T-cell (primary cell): ENCODE results near the gene CEP120. TPM values are rescaled to one million over a fixed set of nuclear protein-coding genes. Genes with fewer than 3 reads are reported as not detected.
"Not testable (repeated sequence)": the region's sequence is repeated elsewhere in the genome, so short reads cannot be mapped to it uniquely, and the experiment has no call there.

Experiments
- ATAC-seq, 4 experiments: fragments of 200-7000 bp in 3 of 4; fragments of 150-1000 bp in 1 of 4; cut with Tn5 transposase; replicated peaks in 1 of 4; 1 replicate in 3 of 4; 2 replicates in 1 of 4; pipeline ENCODE4 v1.10.0; 2021; ENCODE audit warnings: moderate library complexity in 3 of 4, mild to moderate bottlenecking in 2 of 4, moderate number of reproducible peaks in 1 of 4
- CTCF ChIA-PET, 2 donors: fragments of 300-600 bp; sonication (Branson Sonifier 250); formaldehyde crosslinking; loops; one replicate each; lab custom pipeline; 2022; ENCODE audit warnings: antibody characterized with exemption in 2 of 2; lab: Charles Lee
- POLR2A ChIA-PET, 2 donors: fragments of 300-600 bp; sonication (Branson Sonifier 250); formaldehyde crosslinking; loops; one replicate each; lab custom pipeline; 2022; ENCODE audit warnings: antibody characterized with exemption in 2 of 2; lab: Charles Lee
- DNase-seq, 35 experiments: peaks; one replicate each; pipeline versions ENCODE4 v3.0.0 to v3.0.0-alpha.2; 2013 to 2023
- H3K27ac ChIP-seq: one replicate; pipeline ENCODE4 v1.5.1; 2013; ENCODE audit warnings: low read length
- H3K27me3 ChIP-seq, 2 experiments: replicated peaks in 1 of 2; 1 replicate in 1 of 2; 2 replicates in 1 of 2; pipeline versions ENCODE4 v1.6.1 to v1.7.0; 2013; ENCODE audit warnings: low read length in 1 of 2, mixed read lengths in 1 of 2; ENCODE audit not compliant: control insufficient read depth in 2 of 2, insufficient read depth in 2 of 2; ENCODE audit errors: extremely low read depth in 1 of 2
- H3K36me3 ChIP-seq, 2 donors: 1 replicate in 1 of 2; 2 replicates in 1 of 2; pipeline versions ENCODE4 v1.6.1 to v1.7.0; 2013; ENCODE audit warnings: low read length in 1 of 2; ENCODE audit not compliant: control insufficient read depth in 2 of 2, insufficient read depth in 1 of 2; ENCODE audit errors: extremely low read depth in 1 of 2
- H3K4me1 ChIP-seq, 2 experiments: 1 replicate in 1 of 2; 2 replicates in 1 of 2; pipeline versions ENCODE4 v1.6.1 to v1.7.0; 2013; ENCODE audit warnings: low read length in 2 of 2, mixed read lengths in 1 of 2; ENCODE audit not compliant: insufficient read depth in 2 of 2, control insufficient read depth in 1 of 2; ENCODE audit errors: extremely low read depth in 1 of 2
- H3K4me3 ChIP-seq, 2 donors: 1 replicate in 1 of 2; 2 replicates in 1 of 2; pipeline versions ENCODE4 v1.5.1 to v1.7.0; 2013; ENCODE audit warnings: mild to moderate bottlenecking in 2 of 2, low read length in 1 of 2, moderate library complexity in 1 of 2; ENCODE audit not compliant: control insufficient read depth in 1 of 2; ENCODE audit errors: extremely low read depth in 1 of 2
- H3K9me3 ChIP-seq: 2 replicates; pipeline ENCODE4 v1.7.0; 2013
- H3K27ac Mint-ChIP-seq, 2 donors: one replicate each; pipeline ENCODE4 v1.8.0; 2020 to 2021; ENCODE audit warnings: mild to moderate bottlenecking in 2 of 2, mixed read lengths in 2 of 2
- H3K27me3 Mint-ChIP-seq, 2 donors: one replicate each; pipeline ENCODE4 v1.8.0; 2021 to 2022; ENCODE audit warnings: mixed read lengths in 2 of 2
- H3K36me3 Mint-ChIP-seq: one replicate; pipeline ENCODE4 v1.8.0; 2021; ENCODE audit warnings: mixed read lengths
- H3K4me1 Mint-ChIP-seq, 3 donors: one replicate each; pipeline ENCODE4 v1.8.0; 2020 to 2022; ENCODE audit warnings: mixed read lengths in 3 of 3, mild to moderate bottlenecking in 1 of 3
- H3K4me3 Mint-ChIP-seq, 3 donors: one replicate each; pipeline ENCODE4 v1.8.0; 2020 to 2022; ENCODE audit warnings: mild to moderate bottlenecking in 3 of 3, mixed read lengths in 3 of 3, moderate library complexity in 3 of 3
- H3K9me3 Mint-ChIP-seq, 3 donors: one replicate each; pipeline ENCODE4 v1.8.0; 2020 to 2022; ENCODE audit warnings: mixed read lengths in 3 of 3
- WGBS: methylation state at CpG from one replicate; pipeline ENCODE4 v1.1.5; 2013; ENCODE audit warnings: missing lambda C conversion rate; ENCODE audit not compliant: insufficient coverage; 5-methylcytosine and 5-hydroxymethylcytosine counted together
- total RNA-seq, 35 experiments: library from RNA in 6 of 35; stranded (reverse) in 6 of 35; fragments of 120-200 nt in 1 of 35; gene quantifications; one replicate each; pipeline versions ENCODE4 v1.2.1 to v1.2.4 and lab custom pipeline; 2013 to 2026

Gene CEP120
- total RNA-seq, 5 donors from 2014 or later (not counting 1 experiment from before 2014, with no cell fraction given) = 48.3 to 71.1 (median 62.8) TPM

GRCh38 chr5:123434796-123435195 lies 11.6 kb upstream of the CEP120 start:
- H3K4me3 ChIP-seq = no peak overlapping the region
- no peaks in the 10 kb centered on the region for H3K27me3 ChIP-seq
- ChIA-PET POLR2A (no interaction called here), CTCF (no interaction called here)
- peaks cover 0 to 2% of the 10 kb centered on the region in 2 donors for H3K27me3 Mint-ChIP-seq
- H3K9me3 ChIP-seq = no peaks in the 10 kb centered on the region
- whole genome bisulfite sequencing = no CpG with 5 or more reads among the region's 1 CpG
- H3K36me3 Mint-ChIP-seq = no peaks in the 10 kb centered on the region
- peaks cover 0 to 5% (median 0%) of the 10 kb centered on the region in 3 donors for H3K4me1 Mint-ChIP-seq
- no peaks in the 10 kb centered on the region for H3K4me1 ChIP-seq
- no peak overlapping the region for H3K4me3 Mint-ChIP-seq
- DNase-seq = no peak
- no peak for ATAC-seq
- no peak overlapping the region for H3K27ac Mint-ChIP-seq
- H3K36me3 ChIP-seq = no peaks in the 10 kb centered on the region
- H3K27ac ChIP-seq = no peak overlapping the region
- no peaks in the 10 kb centered on the region for H3K9me3 Mint-ChIP-seq

- Mint-ChIP-seq H3K4me3 (no peak overlapping the region), H3K27ac (no peak overlapping the region), H3K27me3 (peaks cover 0 to 2% of the 10 kb centered on the region in 2 donors), H3K9me3 (no peaks in the 10 kb centered on the region), H3K36me3 (no peaks in the 10 kb centered on the region), H3K4me1 (peaks cover 0 to 2% (median 0%) of the 10 kb centered on the region in 3 donors)
- Histone ChIP-seq H3K36me3 (no peaks in the 10 kb centered on the region), H3K4me3 (no peak overlapping the region), H3K27ac (no peak overlapping the region), H3K27me3 (no peaks in the 10 kb centered on the region), H3K4me1 (no peaks in the 10 kb centered on the region), H3K9me3 (no peaks in the 10 kb centered on the region)
- ATAC-seq (no peak), DNase-seq (no peak)
- CTCF ChIA-PET = interaction anchor here in 1 of 2 donors (0.9 to 1.2 kb wide), 2 partner anchors 10 kb away, joined by 4 to 6 read pairs; partner anchors contain the start of gene CEP120
- no CpG with 5 or more reads among the region's 2 CpGs for WGBS
- POLR2A ChIA-PET = interaction anchor here (0.6 to 1.6 kb wide), 3 partner anchors 10 to 58 kb away, joined by 3 to 9 read pairs (median 4); partner anchors contain the start of gene CEP120 (in 1 of the 2)
Measured at GRCh38 chr5:123433596-123433995, 10.4 kb upstream of the CEP120 start.

GRCh38 chr5:123430441-123430840 lies 7.2 kb upstream of the CEP120 start:
- H3K27ac Mint-ChIP-seq, H3K27me3 ChIP-seq, H3K27ac ChIP-seq, H3K4me3 Mint-ChIP-seq, H3K9me3 ChIP-seq, H3K4me1 ChIP-seq, H3K36me3 Mint-ChIP-seq, H3K4me3 ChIP-seq, H3K4me1 Mint-ChIP-seq, POLR2A ChIA-PET, H3K27me3 Mint-ChIP-seq, CTCF ChIA-PET, H3K9me3 Mint-ChIP-seq, ATAC-seq, DNase-seq, H3K36me3 ChIP-seq: not testable (repeated sequence)
- 97% methylated on average over 13 of the region's 32 CpGs for WGBS

- no peak overlapping the region for H3K27ac ChIP-seq
- WGBS = no CpG with 5 or more reads among the region's 2 CpGs
- H3K27ac Mint-ChIP-seq = no peak overlapping the region
Measured at GRCh38 chr5:123429993-123430392, 6.8 kb upstream of the CEP120 start.

GRCh38 chr5:123429221-123429954 lies 6.2 kb upstream of the CEP120 start:
- H3K4me1 ChIP-seq = no peaks in the 10 kb centered on the region
- H3K27me3 ChIP-seq = no peaks in the 10 kb centered on the region
- Mint-ChIP-seq H3K27ac (no peak overlapping the region), H3K9me3 (no peaks in the 10 kb centered on the region), H3K4me3 (no peak overlapping the region), H3K36me3 (no peaks in the 10 kb centered on the region), H3K27me3 (peaks cover 0 to 2% of the 10 kb centered on the region in 2 donors), H3K4me1 (peaks cover 4 to 5% (median 5%) of the 10 kb centered on the region in 3 donors)
- no peak for ATAC-seq
- no peak for DNase-seq
- no peak overlapping the region for H3K27ac ChIP-seq
- ChIA-PET CTCF (no interaction called here), POLR2A (no interaction called here)
- H3K36me3 ChIP-seq = no peaks in the 10 kb centered on the region
- 92% methylated on average over 2 of the region's 3 CpGs for WGBS
- H3K9me3 ChIP-seq = no peaks in the 10 kb centered on the region
- no peak overlapping the region for H3K4me3 ChIP-seq

More at GRCh38 chr5:123429993-123430392, 6.8 kb upstream of the CEP120 start:
- Mint-ChIP-seq H3K4me1 (peaks cover 0 to 3% (median 2%) of the 10 kb centered on the region in 3 donors), H3K36me3 (no peaks in the 10 kb centered on the region), H3K4me3 (no peak overlapping the region), H3K9me3 (no peaks in the 10 kb centered on the region), H3K27me3 (peaks cover 0 to 2% of the 10 kb centered on the region in 2 donors)
- CTCF ChIA-PET = no interaction called here
- ATAC-seq (no peak), DNase-seq (peak in 1 of 35 experiments; percentile 3)
- H3K27me3 ChIP-seq = no peaks in the 10 kb centered on the region
- POLR2A ChIA-PET = no interaction called here
- H3K4me1 ChIP-seq = no peaks in the 10 kb centered on the region
- H3K4me3 ChIP-seq = no peak overlapping the region
- no peaks in the 10 kb centered on the region for H3K9me3 ChIP-seq
- no peaks in the 10 kb centered on the region for H3K36me3 ChIP-seq

- H3K36me3 Mint-ChIP-seq = no peaks in the 10 kb centered on the region
- no peak overlapping the region for H3K4me3 Mint-ChIP-seq
- 90% methylated on average over 3 of the region's 3 CpGs for WGBS
- Histone ChIP-seq H3K4me3 (no peak overlapping the region), H3K9me3 (no peaks in the 10 kb centered on the region), H3K4me1 (peaks cover 0 to 4% of the 10 kb centered on the region in 2 experiments), H3K27me3 (no peaks in the 10 kb centered on the region), H3K36me3 (no peaks in the 10 kb centered on the region), H3K27ac (no peak overlapping the region)
- peaks cover 0 to 2% of the 10 kb centered on the region in 2 donors for H3K27me3 Mint-ChIP-seq
- ATAC-seq = no peak
- H3K27ac Mint-ChIP-seq = no peak overlapping the region
- DNase-seq = no peak
- CTCF ChIA-PET = no interaction called here
- POLR2A ChIA-PET = no interaction called here
- peaks cover 11 to 13% (median 11%) of the 10 kb centered on the region in 3 donors for H3K4me1 Mint-ChIP-seq
- H3K9me3 Mint-ChIP-seq = no peaks in the 10 kb centered on the region
Measured at GRCh38 chr5:123428521-123429220, 5.5 kb upstream of the CEP120 start.
